ENCODE results near the gene ZC3H12A. TPM values are rescaled to one million over a fixed set of nuclear protein-coding genes. Genes with fewer than 3 reads are reported as not detected.

The ZC3H12A gene
- total and polyA plus RNA-seq, 2 experiments from 2014 or later, result 9.0 to 9.3 TPM

DNA sequence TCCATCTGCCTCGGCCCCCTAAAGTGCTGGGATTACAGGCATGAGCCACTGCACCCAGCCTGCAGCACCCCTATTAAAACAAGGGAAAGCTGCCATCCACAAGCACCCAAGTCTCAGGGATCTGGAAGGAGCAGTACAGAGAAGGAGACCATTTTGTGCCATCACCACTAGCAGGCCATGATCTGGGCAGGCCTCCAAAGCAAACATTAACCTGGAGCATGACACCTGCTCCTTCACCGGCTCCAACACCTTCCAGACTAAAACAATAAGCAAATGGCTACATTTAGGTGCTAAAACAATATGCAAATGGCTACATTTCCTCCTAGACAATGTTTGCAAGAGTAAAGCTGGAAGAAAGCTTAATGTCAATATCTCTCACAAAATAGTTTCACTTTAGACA is 23.5 kb downstream of the ZC3H12A start (continued):
- TF ChIP-seq ZNF331 (CRISPR knock-in tag; IDR thresholded peaks at IDR 0.05; ENCODE audit: low read depth) (no peak), EZH2phosphoT487 (IDR thresholded peaks at IDR 0.05; ENCODE audit: unreplicated experiment) (no peak), CREB1 (CRISPR knock-in tag; IDR thresholded peaks at IDR 0.05; ENCODE audit: low read depth) (no peak), NANOG (IDR thresholded peaks at IDR 0.05; ENCODE audit: borderline replicate concordance) (no peak), STAT1 (IDR thresholded peaks at IDR 0.05; ENCODE audit: unreplicated experiment) (no peak), POLR2AphosphoS5 (IDR thresholded peaks at IDR 0.05; ENCODE audit: low read depth) (no peak)
- TF ChIP-seq, protein P1, sequence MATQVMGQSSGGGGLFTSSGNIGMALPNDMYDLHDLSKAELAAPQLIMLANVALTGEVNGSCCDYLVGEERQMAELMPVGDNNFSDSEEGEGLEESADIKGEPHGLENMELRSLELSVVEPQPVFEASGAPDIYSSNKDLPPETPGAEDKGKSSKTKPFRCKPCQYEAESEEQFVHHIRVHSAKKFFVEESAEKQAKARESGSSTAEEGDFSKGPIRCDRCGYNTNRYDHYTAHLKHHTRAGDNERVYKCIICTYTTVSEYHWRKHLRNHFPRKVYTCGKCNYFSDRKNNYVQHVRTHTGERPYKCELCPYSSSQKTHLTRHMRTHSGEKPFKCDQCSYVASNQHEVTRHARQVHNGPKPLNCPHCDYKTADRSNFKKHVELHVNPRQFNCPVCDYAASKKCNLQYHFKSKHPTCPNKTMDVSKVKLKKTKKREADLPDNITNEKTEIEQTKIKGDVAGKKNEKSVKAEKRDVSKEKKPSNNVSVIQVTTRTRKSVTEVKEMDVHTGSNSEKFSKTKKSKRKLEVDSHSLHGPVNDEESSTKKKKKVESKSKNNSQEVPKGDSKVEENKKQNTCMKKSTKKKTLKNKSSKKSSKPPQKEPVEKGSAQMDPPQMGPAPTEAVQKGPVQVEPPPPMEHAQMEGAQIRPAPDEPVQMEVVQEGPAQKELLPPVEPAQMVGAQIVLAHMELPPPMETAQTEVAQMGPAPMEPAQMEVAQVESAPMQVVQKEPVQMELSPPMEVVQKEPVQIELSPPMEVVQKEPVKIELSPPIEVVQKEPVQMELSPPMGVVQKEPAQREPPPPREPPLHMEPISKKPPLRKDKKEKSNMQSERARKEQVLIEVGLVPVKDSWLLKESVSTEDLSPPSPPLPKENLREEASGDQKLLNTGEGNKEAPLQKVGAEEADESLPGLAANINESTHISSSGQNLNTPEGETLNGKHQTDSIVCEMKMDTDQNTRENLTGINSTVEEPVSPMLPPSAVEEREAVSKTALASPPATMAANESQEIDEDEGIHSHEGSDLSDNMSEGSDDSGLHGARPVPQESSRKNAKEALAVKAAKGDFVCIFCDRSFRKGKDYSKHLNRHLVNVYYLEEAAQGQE (IDR thresholded peaks at IDR 0.05; ENCODE audit: unreplicated experiment), result no peak
- TF ChIP-seq, protein P2, sequence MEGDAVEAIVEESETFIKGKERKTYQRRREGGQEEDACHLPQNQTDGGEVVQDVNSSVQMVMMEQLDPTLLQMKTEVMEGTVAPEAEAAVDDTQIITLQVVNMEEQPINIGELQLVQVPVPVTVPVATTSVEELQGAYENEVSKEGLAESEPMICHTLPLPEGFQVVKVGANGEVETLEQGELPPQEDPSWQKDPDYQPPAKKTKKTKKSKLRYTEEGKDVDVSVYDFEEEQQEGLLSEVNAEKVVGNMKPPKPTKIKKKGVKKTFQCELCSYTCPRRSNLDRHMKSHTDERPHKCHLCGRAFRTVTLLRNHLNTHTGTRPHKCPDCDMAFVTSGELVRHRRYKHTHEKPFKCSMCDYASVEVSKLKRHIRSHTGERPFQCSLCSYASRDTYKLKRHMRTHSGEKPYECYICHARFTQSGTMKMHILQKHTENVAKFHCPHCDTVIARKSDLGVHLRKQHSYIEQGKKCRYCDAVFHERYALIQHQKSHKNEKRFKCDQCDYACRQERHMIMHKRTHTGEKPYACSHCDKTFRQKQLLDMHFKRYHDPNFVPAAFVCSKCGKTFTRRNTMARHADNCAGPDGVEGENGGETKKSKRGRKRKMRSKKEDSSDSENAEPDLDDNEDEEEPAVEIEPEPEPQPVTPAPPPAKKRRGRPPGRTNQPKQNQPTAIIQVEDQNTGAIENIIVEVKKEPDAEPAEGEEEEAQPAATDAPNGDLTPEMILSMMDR (conservative IDR thresholded peaks at IDR 0.05; ENCODE audit: low read depth in 2 of 2), result no peak
- TF ChIP-seq, protein P3, sequence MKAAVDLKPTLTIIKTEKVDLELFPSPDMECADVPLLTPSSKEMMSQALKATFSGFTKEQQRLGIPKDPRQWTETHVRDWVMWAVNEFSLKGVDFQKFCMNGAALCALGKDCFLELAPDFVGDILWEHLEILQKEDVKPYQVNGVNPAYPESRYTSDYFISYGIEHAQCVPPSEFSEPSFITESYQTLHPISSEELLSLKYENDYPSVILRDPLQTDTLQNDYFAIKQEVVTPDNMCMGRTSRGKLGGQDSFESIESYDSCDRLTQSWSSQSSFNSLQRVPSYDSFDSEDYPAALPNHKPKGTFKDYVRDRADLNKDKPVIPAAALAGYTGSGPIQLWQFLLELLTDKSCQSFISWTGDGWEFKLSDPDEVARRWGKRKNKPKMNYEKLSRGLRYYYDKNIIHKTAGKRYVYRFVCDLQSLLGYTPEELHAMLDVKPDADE (IDR thresholded peaks at IDR 0.05), result no peak

DNA sequence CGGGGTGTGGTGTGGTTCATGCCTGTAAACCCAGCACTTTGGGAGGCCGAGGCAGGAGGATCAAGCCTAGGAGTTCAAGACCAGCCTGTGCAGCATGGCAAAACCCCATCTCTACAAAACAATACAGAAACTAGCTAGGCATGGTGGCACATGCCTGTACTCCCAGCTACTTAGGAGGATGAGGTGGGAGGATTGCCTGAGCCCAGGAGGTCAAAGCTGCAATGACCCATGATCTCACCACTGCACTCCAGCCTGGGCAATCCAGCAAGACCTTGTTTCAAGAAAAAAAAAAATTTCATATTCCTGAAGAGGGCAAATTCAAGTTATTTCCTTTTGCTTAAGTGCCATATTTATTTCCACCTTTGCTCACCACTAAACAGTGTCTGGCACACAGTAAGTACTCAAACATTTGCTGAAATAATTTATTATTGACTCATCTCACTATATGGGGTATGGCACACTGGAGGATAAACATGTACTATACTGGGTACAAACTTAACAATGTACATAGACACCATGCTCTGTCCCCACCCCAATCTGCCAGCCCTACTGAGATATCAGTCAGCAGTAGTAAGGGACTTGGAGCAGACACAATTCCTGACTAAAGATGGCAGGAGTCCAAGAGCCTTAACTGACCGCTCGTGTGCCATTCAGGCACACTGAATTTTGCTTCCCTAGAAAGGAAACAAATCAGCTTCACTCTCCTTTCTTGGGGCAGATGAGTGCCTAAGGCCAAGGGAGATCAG is 24.7 kb downstream of the ZC3H12A start:
- peaks cover 4% of the 10 kb centered on the region for H3K27me3 Mint-ChIP-seq (ENCODE audit: insufficient read depth, low read depth, poor library complexity)
- Histone ChIP-seq H3K4me2 (no peak overlapping the region), H4K20me1 (replicated peaks; ENCODE audit: insufficient read depth) (no peaks in the 10 kb centered on the region; the same call in 1 of the 2 replicates), H2AFZ (no peak overlapping the region), H3K27me3 (ENCODE audit: insufficient read depth) (no peaks in the 10 kb centered on the region), H3F3A (replicated peaks; ENCODE audit: low read depth) (no peaks in the 10 kb centered on the region), H3K27ac (ENCODE audit: low read depth) (no peak overlapping the region), H3K9me2 (ENCODE audit: insufficient read depth) (no peaks in the 10 kb centered on the region), H3K4me3 (no peak overlapping the region), H3K36me3 (ENCODE audit: insufficient read depth) (peaks cover 7% of the 10 kb centered on the region; the same call in 1 of the 2 replicates), H3K79me2 (replicated peaks; ENCODE audit: insufficient read depth) (no peaks in the 10 kb centered on the region), H3K4me1 (ENCODE audit: insufficient read depth) (no peaks in the 10 kb centered on the region)
- H3K4me1 Mint-ChIP-seq, result no peaks in the 10 kb centered on the region
- no peak overlapping the region for H3K27ac Mint-ChIP-seq
- ATAC-seq (no peak), DNase-seq (ENCODE audit: low spot score) (no peak)
- TF ChIP-seq POLR2AphosphoS5 (IDR thresholded peaks at IDR 0.05; ENCODE audit: low read depth), result no peak
- H3K4me3 Mint-ChIP-seq, result no peak overlapping the region
- H3K9me3 Mint-ChIP-seq, result no peaks in the 10 kb centered on the region
- peaks cover 25% of the 10 kb centered on the region for H3K36me3 Mint-ChIP-seq (ENCODE audit: low read depth)

Data from GM23338 (cell line).